ENCODE measurements around the gene FIGNL1.

The FIGNL1 gene

GRCh38 chr7:50418086-50418515 lies 32.0 kb downstream of the FIGNL1 start:
- H3K9me3 ChIP-seq (ENCODE audit: insufficient read depth, low read length): no peaks in the 10 kb centered on the region
- peaks cover 50% of the 10 kb centered on the region for H3K4me1 ChIP-seq (ENCODE audit: low read length)
- no peak overlapping the region for H3K9ac ChIP-seq (ENCODE audit: low read length)
- H3K79me2 ChIP-seq (ENCODE audit: low read length): no peaks in the 10 kb centered on the region
- H3K27me3 ChIP-seq (ENCODE audit: low read depth, low read length): no peaks in the 10 kb centered on the region
- no peak overlapping the region for H3K4me3 ChIP-seq (ENCODE audit: low read length)
- TF ChIP-seq EZH2phosphoT487 (IDR thresholded peaks at IDR 0.05; ENCODE audit: low read depth) (no peak), CTCF (IDR thresholded peaks at IDR 0.05; ENCODE audit: low read depth, low read length) (peak; percentile 97)
- H3K36me3 ChIP-seq (replicated peaks; ENCODE audit: low read depth, low read length): no peaks in the 10 kb centered on the region
- no peak overlapping the region for H3K4me2 ChIP-seq (ENCODE audit: low read length)
- no peak overlapping the region for H2AFZ ChIP-seq (ENCODE audit: low read depth, low read length)
- H4K20me1 ChIP-seq (ENCODE audit: insufficient read depth, low read length): no peaks in the 10 kb centered on the region
- H3K27ac ChIP-seq (ENCODE audit: low read length): no peak overlapping the region

DNA sequence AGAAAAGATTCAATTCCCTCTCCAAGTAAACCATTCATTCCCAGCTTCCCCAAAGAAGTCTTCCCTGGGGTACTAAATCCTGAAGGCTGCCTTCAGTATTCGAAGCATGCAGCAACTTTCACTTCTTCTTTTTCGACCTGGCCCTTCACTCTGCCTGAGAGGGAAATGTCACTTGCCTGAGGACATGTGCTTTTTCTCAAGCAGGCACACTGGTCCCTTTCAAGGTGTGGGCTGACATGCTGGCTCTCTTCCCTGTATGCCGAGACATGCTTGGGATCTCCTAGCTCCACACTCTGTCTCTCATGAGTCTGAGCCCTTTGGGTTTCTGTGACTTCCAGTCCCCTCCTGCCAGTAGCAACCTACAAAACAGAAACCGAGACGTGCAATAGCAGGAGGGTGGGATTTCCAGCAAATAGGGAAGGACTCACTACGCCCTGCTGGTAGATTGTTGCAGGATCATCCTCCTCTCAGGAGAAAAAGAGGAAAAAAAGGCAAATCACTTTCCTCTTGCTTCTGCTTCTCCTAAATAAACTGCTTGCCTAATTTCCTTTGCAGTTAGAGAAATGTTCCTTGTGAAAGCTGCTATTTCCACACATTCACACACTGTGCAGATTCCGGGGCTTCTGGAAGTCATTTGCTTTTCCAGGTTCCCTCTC lies 33.5 kb downstream of the FIGNL1 start:
- Histone ChIP-seq H2AFZ (ENCODE audit: low read depth, low read length) (no peak overlapping the region), H3K36me3 (replicated peaks; ENCODE audit: low read depth, low read length) (no peaks in the 10 kb centered on the region), H3K79me2 (ENCODE audit: low read length) (no peaks in the 10 kb centered on the region), H4K20me1 (ENCODE audit: insufficient read depth, low read length) (no peaks in the 10 kb centered on the region), H3K4me2 (ENCODE audit: low read length) (peak overlapping the region; percentile 67), H3K9ac (ENCODE audit: low read length) (peak overlapping the region; percentile 34; the same call in 1 of the 2 replicates), H3K4me3 (ENCODE audit: low read length) (peak overlapping the region; percentile 17; the same call in 1 of the 2 replicates), H3K9me3 (ENCODE audit: insufficient read depth, low read length) (no peaks in the 10 kb centered on the region), H3K4me1 (ENCODE audit: low read length) (peaks cover 64% of the 10 kb centered on the region), H3K27ac (ENCODE audit: low read length) (peak overlapping the region; percentile 50), H3K27me3 (ENCODE audit: low read depth, low read length) (no peaks in the 10 kb centered on the region)
- TF ChIP-seq CTCF (IDR thresholded peaks at IDR 0.05; ENCODE audit: low read depth, low read length) (no peak), EZH2phosphoT487 (IDR thresholded peaks at IDR 0.05; ENCODE audit: low read depth) (no peak)

GRCh38 chr7:50415844-50416364 lies 34.2 kb downstream of the FIGNL1 start:
- TF ChIP-seq CTCF (IDR thresholded peaks at IDR 0.05; ENCODE audit: low read depth, low read length): no peak
- Histone ChIP-seq H3K27ac (ENCODE audit: low read length) (no peak overlapping the region; the same call in 1 of the 2 replicates), H3K4me2 (ENCODE audit: low read length) (peak overlapping the region; percentile 67), H4K20me1 (ENCODE audit: insufficient read depth, low read length) (no peaks in the 10 kb centered on the region), H2AFZ (ENCODE audit: low read depth, low read length) (no peak overlapping the region), H3K79me2 (ENCODE audit: low read length) (no peaks in the 10 kb centered on the region), H3K27me3 (ENCODE audit: low read depth, low read length) (no peaks in the 10 kb centered on the region), H3K9me3 (ENCODE audit: insufficient read depth, low read length) (no peaks in the 10 kb centered on the region), H3K36me3 (replicated peaks; ENCODE audit: low read depth, low read length) (no peaks in the 10 kb centered on the region), H3K9ac (ENCODE audit: low read length) (no peak overlapping the region), H3K4me1 (ENCODE audit: low read length) (peaks cover 72% of the 10 kb centered on the region), H3K4me3 (ENCODE audit: low read length) (no peak overlapping the region)

DNA sequence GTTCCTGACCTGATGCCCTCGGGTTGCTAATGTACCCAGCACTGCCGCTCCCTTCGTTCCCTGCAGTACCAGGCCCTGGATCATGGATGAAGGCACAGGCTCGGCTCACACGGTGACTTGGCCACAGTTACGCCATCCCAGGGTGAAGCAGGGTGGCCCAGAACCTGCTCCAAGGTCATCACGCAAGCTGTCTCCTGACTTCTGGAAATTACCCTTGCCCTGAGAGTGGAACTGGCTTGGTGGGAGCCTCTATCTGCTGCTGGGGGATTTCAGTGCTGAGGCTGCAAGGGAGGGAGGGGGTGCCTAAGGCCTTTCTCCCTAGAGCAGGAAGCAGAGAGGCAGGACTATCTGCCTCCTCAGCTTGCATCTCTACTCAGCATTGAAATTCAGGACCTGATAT lies 36.6 kb downstream of the FIGNL1 start:
- H3K27me3 ChIP-seq (ENCODE audit: low read depth, low read length): no peaks in the 10 kb centered on the region
- TF ChIP-seq EZH2phosphoT487 (IDR thresholded peaks at IDR 0.05; ENCODE audit: low read depth) (no peak), CTCF (IDR thresholded peaks at IDR 0.05; ENCODE audit: low read depth, low read length) (no peak)

More for the DNA sequence above, 36.6 kb downstream of the FIGNL1 start:
- Histone ChIP-seq H3K9me3 (ENCODE audit: insufficient read depth, low read length) (no peaks in the 10 kb centered on the region), H4K20me1 (ENCODE audit: insufficient read depth, low read length) (no peaks in the 10 kb centered on the region), H2AFZ (ENCODE audit: low read depth, low read length) (no peak overlapping the region), H3K4me2 (ENCODE audit: low read length) (no peak overlapping the region), H3K36me3 (replicated peaks; ENCODE audit: low read depth, low read length) (no peaks in the 10 kb centered on the region), H3K4me1 (ENCODE audit: low read length) (peaks cover 88% of the 10 kb centered on the region), H3K4me3 (ENCODE audit: low read length) (no peak overlapping the region), H3K27ac (ENCODE audit: low read length) (no peak overlapping the region), H3K9ac (ENCODE audit: low read length) (no peak overlapping the region), H3K79me2 (ENCODE audit: low read length) (no peaks in the 10 kb centered on the region)
